Endodermal cell (in vitro differentiated cells): ENCODE results near the gene CTNNA1. TPM values are rescaled to one million over a fixed set of nuclear protein-coding genes. Genes with fewer than 3 reads are reported as not detected.

Source experiments
- DNase-seq: peaks from one replicate; pipeline ENCODE4 v3.0.0-alpha.2; 2017
- H3K27ac ChIP-seq: 2 replicates; pipeline ENCODE4 v1.5.1; 2013; ENCODE audit warnings: mild to moderate bottlenecking, low read depth, low read length, moderate library complexity
- H3K27me3 ChIP-seq: 2 replicates; pipeline ENCODE4 v1.6.1; 2013; ENCODE audit warnings: mild to moderate bottlenecking, low read length, moderate library complexity; ENCODE audit not compliant: insufficient read depth, control insufficient read depth, poor library complexity, severe bottlenecking
- H3K36me3 ChIP-seq: 2 replicates; pipeline ENCODE4 v1.7.0; 2013; ENCODE audit warnings: mild to moderate bottlenecking, low read length, moderate library complexity; ENCODE audit not compliant: control insufficient read depth, insufficient read depth
- H3K4me1 ChIP-seq: one replicate; pipeline ENCODE4 v1.7.0; 2013; ENCODE audit warnings: low read length; ENCODE audit not compliant: control insufficient read depth, insufficient read depth
- H3K4me3 ChIP-seq: 2 replicates; pipeline ENCODE4 v1.5.1; 2013; ENCODE audit warnings: mild to moderate bottlenecking, low read length, moderate library complexity
- H3K9ac ChIP-seq: 2 replicates; pipeline ENCODE4 v1.6.1; 2013; ENCODE audit warnings: mild to moderate bottlenecking, low read length, moderate library complexity; ENCODE audit not compliant: poor library complexity, severe bottlenecking; ENCODE audit errors: extremely low read depth
- H3K9me3 ChIP-seq: 2 replicates; pipeline ENCODE4 v1.6.1; 2013; ENCODE audit warnings: mild to moderate bottlenecking, low read length, moderate library complexity; ENCODE audit not compliant: control insufficient read depth
- H3K27ac Mint-ChIP-seq: 2 replicates; pipeline ENCODE4 v1.8.0; 2020; ENCODE audit warnings: mixed read lengths
- H3K27me3 Mint-ChIP-seq: 2 replicates; pipeline ENCODE4 v1.8.0; 2021; ENCODE audit warnings: mild to moderate bottlenecking, mixed read lengths; ENCODE audit not compliant: insufficient read depth
- H3K36me3 Mint-ChIP-seq: 2 replicates; pipeline ENCODE4 v1.8.0; 2020; ENCODE audit warnings: low read depth, mixed read lengths
- H3K4me1 Mint-ChIP-seq: 2 replicates; pipeline ENCODE4 v1.8.0; 2020; ENCODE audit warnings: mixed read lengths
- H3K4me3 Mint-ChIP-seq: 2 replicates; pipeline ENCODE4 v1.8.0; 2020; ENCODE audit warnings: mild to moderate bottlenecking, moderate library complexity, mixed read lengths
- H3K9me3 Mint-ChIP-seq: 2 replicates; pipeline ENCODE4 v1.8.0; 2020; ENCODE audit warnings: mild to moderate bottlenecking, mixed read lengths
- CTCF ChIP-seq: fragments of 200-600 bp; sonication (generic); conservative IDR thresholded peaks from 2 replicates; pipeline ENCODE4 v1.5.0; 2021; ENCODE audit warnings: antibody characterized with exemption, mild to moderate bottlenecking
- WGBS, 2 experiments: methylation state at CpG; one replicate each; pipeline versions ENCODE4 v1.1.5 to v1.1.7; 2013; ENCODE audit warnings: missing lambda C conversion rate in 2 of 2, mixed read lengths in 1 of 2; ENCODE audit not compliant: insufficient coverage in 1 of 2, insufficient read length in 1 of 2; 5-methylcytosine and 5-hydroxymethylcytosine counted together
- total RNA-seq, 2 donors: library from RNA; stranded (reverse); fragmentation: NEBNext Ultra II Directional in 1 of 2; extraction: Animal tissue kit (Norgen Biotek cat#: 25700) in 1 of 2; gene quantifications; 2 replicates in 1 of 2; 3 replicates in 1 of 2; pipeline ENCODE4 v1.2.1, GENCODE V29; 2021

The CTNNA1 gene
- total RNA-seq, 2 donors from 2014 or later, result 298 to 305 TPM

GRCh38 chr5:138762110-138762509, 8.9 kb downstream of the CTNNA1 start:
- no peak overlapping the region for H3K27ac Mint-ChIP-seq
- H3K27ac ChIP-seq, result no peak overlapping the region
- no peak for TF ChIP-seq CTCF
- H3K4me3 Mint-ChIP-seq, result no peak overlapping the region
- no peak overlapping the region for H3K4me3 ChIP-seq
- peaks cover 24% of the 10 kb centered on the region for H3K9me3 Mint-ChIP-seq
- no peak for DNase-seq
- no peaks in the 10 kb centered on the region for H3K27me3 ChIP-seq
- H3K27me3 Mint-ChIP-seq, result no peaks in the 10 kb centered on the region
- 89% methylated on average over 1 of the region's 1 CpG; no CpG with 5 or more reads in 1 of the 2 experiments for WGBS, 2 experiments
- H3K9ac ChIP-seq, result no peak overlapping the region
- H3K4me1 Mint-ChIP-seq, result peaks cover 19% of the 10 kb centered on the region
- peaks cover 57% of the 10 kb centered on the region for H3K36me3 Mint-ChIP-seq
- no peaks in the 10 kb centered on the region for H3K4me1 ChIP-seq
- peaks cover 22% of the 10 kb centered on the region for H3K9me3 ChIP-seq
- H3K36me3 ChIP-seq, result peaks cover 38% of the 10 kb centered on the region

- H3K9ac ChIP-seq, result no peak overlapping the region
- H3K27me3 Mint-ChIP-seq, result no peaks in the 10 kb centered on the region
- peaks cover 49% of the 10 kb centered on the region for H3K36me3 Mint-ChIP-seq
- no peak overlapping the region for H3K4me3 ChIP-seq
- no peak for TF ChIP-seq CTCF
- peaks cover 19% of the 10 kb centered on the region for H3K4me1 Mint-ChIP-seq
- no peak overlapping the region for H3K27ac ChIP-seq
- H3K36me3 ChIP-seq, result peaks cover 31% of the 10 kb centered on the region
- H3K27me3 ChIP-seq, result no peaks in the 10 kb centered on the region
- H3K9me3 ChIP-seq, result peaks cover 13% of the 10 kb centered on the region
- 92 to 98% methylated on average over 3 of the region's 3 CpGs for WGBS, 2 experiments
- H3K27ac Mint-ChIP-seq, result no peak overlapping the region
- no peak overlapping the region for H3K4me3 Mint-ChIP-seq
- peaks cover 14% of the 10 kb centered on the region for H3K9me3 Mint-ChIP-seq
- no peaks in the 10 kb centered on the region for H3K4me1 ChIP-seq
- DNase-seq, result no peak
Measured at GRCh38 chr5:138763037-138763778, 10.0 kb downstream of the CTNNA1 start.

- 86 to 98% methylated on average over 6 of the region's 6 CpGs for WGBS, 2 experiments
Measured at GRCh38 chr5:138770291-138770690, 17.1 kb downstream of the CTNNA1 start.

More at GRCh38 chr5:138770291-138770690, 17.1 kb downstream of the CTNNA1 start:
- Mint-ChIP-seq H3K36me3 (peaks cover 27% of the 10 kb centered on the region), H3K27me3 (no peaks in the 10 kb centered on the region), H3K4me3 (no peak overlapping the region), H3K9me3 (peaks cover 18% of the 10 kb centered on the region), H3K27ac (peak overlapping the region; percentile 50), H3K4me1 (peaks cover 26% of the 10 kb centered on the region)
- H3K36me3 ChIP-seq, result peaks cover 19% of the 10 kb centered on the region
- no peak overlapping the region for H3K27ac ChIP-seq
- no peak overlapping the region for H3K4me3 ChIP-seq
- no peak overlapping the region for H3K9ac ChIP-seq
- no peak for DNase-seq
- no peaks in the 10 kb centered on the region for H3K27me3 ChIP-seq
- H3K9me3 ChIP-seq, result peaks cover 9% of the 10 kb centered on the region
- TF ChIP-seq CTCF, result no peak
- H3K4me1 ChIP-seq, result no peaks in the 10 kb centered on the region
